Measurements from ENCODE around the gene DAZAP1. TPM values are rescaled to one million over a fixed set of nuclear protein-coding genes. Genes with fewer than 3 reads are reported as not detected.

Gene DAZAP1
- total RNA-seq, 1 experiment from 2014 or later: 144 TPM

- CTCF ChIA-PET: no interaction called here
- H3K79me2 ChIP-seq (ENCODE audit: low read depth): no peaks in the 10 kb centered on the region
Measured at GRCh38 chr19:1459479-1459878, 52.1 kb downstream of the DAZAP1 start.

GRCh38 chr19:1460033-1460995 is 52.9 kb downstream of the DAZAP1 start:
- Histone ChIP-seq H2AFZ (no peak overlapping the region), H4K20me1 (ENCODE audit: insufficient read depth) (no peaks in the 10 kb centered on the region), H3K9me2 (ENCODE audit: insufficient read depth) (no peaks in the 10 kb centered on the region), H3K27ac (no peak overlapping the region), H3F3A (ENCODE audit: insufficient read depth, low read depth) (no peaks in the 10 kb centered on the region), H3K4me2 (no peak overlapping the region), H3K9me3 (ENCODE audit: insufficient read depth, low read depth) (no peaks in the 10 kb centered on the region), H3K79me2 (ENCODE audit: low read depth) (no peaks in the 10 kb centered on the region), H3K4me3 (no peak overlapping the region), H3K4me1 (replicated peaks; ENCODE audit: insufficient read depth) (no peaks in the 10 kb centered on the region), H3K36me3 (ENCODE audit: low read depth) (no peaks in the 10 kb centered on the region), H3K27me3 (ENCODE audit: insufficient read depth, low read depth) (no peaks in the 10 kb centered on the region)
- CTCF ChIA-PET: no interaction called here
- TF ChIP-seq EZH2 (IDR thresholded peaks at IDR 0.05; ENCODE audit: low read depth) (no peak), CTCF (conservative IDR thresholded peaks at IDR 0.05) (no peak)
- BruUV-seq (replicated peaks): no TSS peak
- intact Hi-C loops (cut with micrococcal nuclease; ENCODE audit: unreplicated experiment): no loop called here
- POLR2A ChIA-PET (ENCODE audit: unreplicated experiment): no interaction called here
- no peak for DNase-seq

More at GRCh38 chr19:1459479-1459878, 52.1 kb downstream of the DAZAP1 start:
- BruUV-seq (replicated peaks): no TSS peak
- DNase-seq: no peak
- no peak overlapping the region for H3K4me3 ChIP-seq
- no peaks in the 10 kb centered on the region for H4K20me1 ChIP-seq (ENCODE audit: insufficient read depth)
- H3K27ac ChIP-seq: no peak overlapping the region
- H3K4me1 ChIP-seq (replicated peaks; ENCODE audit: insufficient read depth): no peaks in the 10 kb centered on the region
- H3K9me3 ChIP-seq (ENCODE audit: insufficient read depth, low read depth): no peaks in the 10 kb centered on the region
- intact Hi-C loops (cut with micrococcal nuclease; ENCODE audit: unreplicated experiment): loop anchor here (5.0 kb wide), 1 partner anchor 52 kb away; the partner anchor contains the start of gene DAZAP1
- H3K9me2 ChIP-seq (ENCODE audit: insufficient read depth): no peaks in the 10 kb centered on the region
- POLR2A ChIA-PET (ENCODE audit: unreplicated experiment): no interaction called here
- no peaks in the 10 kb centered on the region for H3K27me3 ChIP-seq (ENCODE audit: insufficient read depth, low read depth)
- H3K36me3 ChIP-seq (ENCODE audit: low read depth): no peaks in the 10 kb centered on the region
- TF ChIP-seq EZH2 (IDR thresholded peaks at IDR 0.05; ENCODE audit: low read depth) (no peak), CTCF (conservative IDR thresholded peaks at IDR 0.05) (no peak)
- H3F3A ChIP-seq (ENCODE audit: insufficient read depth, low read depth): peaks cover 8% of the 10 kb centered on the region
- H3K4me2 ChIP-seq: no peak overlapping the region
- no peak overlapping the region for H2AFZ ChIP-seq

GRCh38 chr19:1461862-1462261 is 54.5 kb downstream of the DAZAP1 start:
- Histone ChIP-seq H3K79me2 (ENCODE audit: low read depth) (no peaks in the 10 kb centered on the region), H3K9me3 (ENCODE audit: insufficient read depth, low read depth) (no peaks in the 10 kb centered on the region), H2AFZ (no peak overlapping the region), H3K4me1 (replicated peaks; ENCODE audit: insufficient read depth) (no peaks in the 10 kb centered on the region), H3K4me2 (no peak overlapping the region), H3K9me2 (ENCODE audit: insufficient read depth) (no peaks in the 10 kb centered on the region), H4K20me1 (ENCODE audit: insufficient read depth) (no peaks in the 10 kb centered on the region), H3F3A (ENCODE audit: insufficient read depth, low read depth) (no peaks in the 10 kb centered on the region), H3K36me3 (ENCODE audit: low read depth) (no peaks in the 10 kb centered on the region), H3K4me3 (no peak overlapping the region), H3K27me3 (ENCODE audit: insufficient read depth, low read depth) (no peaks in the 10 kb centered on the region), H3K27ac (no peak overlapping the region)
- intact Hi-C loops (cut with micrococcal nuclease; ENCODE audit: unreplicated experiment): no loop called here
- no TSS peak for BruUV-seq (replicated peaks)
- TF ChIP-seq CTCF (conservative IDR thresholded peaks at IDR 0.05): no peak
- TF ChIP-seq EZH2 (IDR thresholded peaks at IDR 0.05; ENCODE audit: low read depth): no peak
- CTCF ChIA-PET: no interaction called here
- POLR2A ChIA-PET (ENCODE audit: unreplicated experiment): no interaction called here
- no peak for DNase-seq

Data from PC-9 (cell line).